Measurements from ENCODE around the gene PFKP. TPM values are rescaled to one million over a fixed set of nuclear protein-coding genes. Genes with fewer than 3 reads are reported as not detected.
"Not testable (repeated sequence)": the region's sequence is repeated elsewhere in the genome, so short reads cannot be mapped to it uniquely, and the experiment has no call there.

Gene PFKP
- total RNA-seq, 1 donor from 2014 or later: 24.2 TPM

GRCh38 chr10:3104251-3104918 is 37.0 kb downstream of the PFKP start:
- H3K27ac Mint-ChIP-seq (ENCODE audit: unreplicated experiment): no peak overlapping the region
- no peaks in the 10 kb centered on the region for H3K9me3 Mint-ChIP-seq (ENCODE audit: unreplicated experiment)
- no peak for TF ChIP-seq CTCF (IDR thresholded peaks at IDR 0.05; ENCODE audit: partially characterized antibody, unreplicated experiment)
- no peak for DNase-seq
- no peaks in the 10 kb centered on the region for H3K27me3 Mint-ChIP-seq (ENCODE audit: unreplicated experiment)
- H3K4me3 Mint-ChIP-seq (ENCODE audit: unreplicated experiment): no peak overlapping the region
- H3K36me3 Mint-ChIP-seq (ENCODE audit: unreplicated experiment): peaks cover 9% of the 10 kb centered on the region
- no peaks in the 10 kb centered on the region for H3K4me1 Mint-ChIP-seq (ENCODE audit: low read depth, unreplicated experiment)

GRCh38 chr10:3105166-3105565 is 37.8 kb downstream of the PFKP start:
- peaks cover 3% of the 10 kb centered on the region for H3K36me3 Mint-ChIP-seq (ENCODE audit: unreplicated experiment)
- no peak overlapping the region for H3K4me3 Mint-ChIP-seq (ENCODE audit: unreplicated experiment)
- no peaks in the 10 kb centered on the region for H3K9me3 Mint-ChIP-seq (ENCODE audit: unreplicated experiment)
- DNase-seq: no peak
- no peaks in the 10 kb centered on the region for H3K27me3 Mint-ChIP-seq (ENCODE audit: unreplicated experiment)
- H3K27ac Mint-ChIP-seq (ENCODE audit: unreplicated experiment): no peak overlapping the region
- TF ChIP-seq CTCF (IDR thresholded peaks at IDR 0.05; ENCODE audit: partially characterized antibody, unreplicated experiment): no peak
- no peaks in the 10 kb centered on the region for H3K4me1 Mint-ChIP-seq (ENCODE audit: low read depth, unreplicated experiment)

GRCh38 chr10:3105905-3106304 is 38.6 kb downstream of the PFKP start:
- DNase-seq: no peak
- Mint-ChIP-seq H3K9me3 (ENCODE audit: unreplicated experiment) (peaks cover 1% of the 10 kb centered on the region), H3K27me3 (ENCODE audit: unreplicated experiment) (no peaks in the 10 kb centered on the region), H3K36me3 (ENCODE audit: unreplicated experiment) (peaks cover 3% of the 10 kb centered on the region), H3K27ac (ENCODE audit: unreplicated experiment) (no peak overlapping the region), H3K4me1 (ENCODE audit: low read depth, unreplicated experiment) (no peaks in the 10 kb centered on the region), H3K4me3 (ENCODE audit: unreplicated experiment) (no peak overlapping the region)
- TF ChIP-seq CTCF (IDR thresholded peaks at IDR 0.05; ENCODE audit: partially characterized antibody, unreplicated experiment): no peak

GRCh38 chr10:3106328-3106727 is 39.0 kb downstream of the PFKP start:
- not testable (repeated sequence) for H3K4me3 Mint-ChIP-seq (ENCODE audit: unreplicated experiment); H3K4me1 Mint-ChIP-seq (ENCODE audit: low read depth, unreplicated experiment); H3K9me3 Mint-ChIP-seq (ENCODE audit: unreplicated experiment); H3K27me3 Mint-ChIP-seq (ENCODE audit: unreplicated experiment); DNase-seq; H3K36me3 Mint-ChIP-seq (ENCODE audit: unreplicated experiment); H3K27ac Mint-ChIP-seq (ENCODE audit: unreplicated experiment)

- H3K4me1 Mint-ChIP-seq (ENCODE audit: low read depth, unreplicated experiment): no peaks in the 10 kb centered on the region
- H3K27ac Mint-ChIP-seq (ENCODE audit: unreplicated experiment): no peak overlapping the region
- H3K4me3 Mint-ChIP-seq (ENCODE audit: unreplicated experiment): no peak overlapping the region
- TF ChIP-seq CTCF (IDR thresholded peaks at IDR 0.05; ENCODE audit: partially characterized antibody, unreplicated experiment): no peak
- no peak for DNase-seq
- no peaks in the 10 kb centered on the region for H3K27me3 Mint-ChIP-seq (ENCODE audit: unreplicated experiment)
- peaks cover 3% of the 10 kb centered on the region for H3K36me3 Mint-ChIP-seq (ENCODE audit: unreplicated experiment)
- H3K9me3 Mint-ChIP-seq (ENCODE audit: unreplicated experiment): peaks cover 1% of the 10 kb centered on the region
These were observed 39.6 kb downstream of the PFKP start for GRCh38 chr10:3106928-3107425.

Data from glutamatergic neuron (in vitro differentiated cells).